Smooth muscle cell (in vitro differentiated cells): Measurements from ENCODE around the gene FBF1. TPM values are rescaled to one million over a fixed set of nuclear protein-coding genes. Genes with fewer than 3 reads are reported as not detected.

Experiments used
- DNase-seq: peaks from one replicate; lab custom pipeline; 2025; ENCODE audit not compliant: unreplicated experiment; lab: John Stamatoyannopoulos, UW
- H2AFZ ChIP-seq: fragments of 200-600 bp; sonication (generic); 2 replicates; pipeline ENCODE4 v1.6.0; 2016; ENCODE audit warnings: antibody characterized with exemption, low read depth, mild to moderate bottlenecking
- H3F3A ChIP-seq: fragments of 200-600 bp; sonication (generic); 2 replicates; pipeline ENCODE4 v1.6.0; 2017; ENCODE audit warnings: antibody characterized with exemption, low read depth
- H3K27ac ChIP-seq: fragments of 200-600 bp; sonication (generic); 2 replicates; pipeline ENCODE4 v1.5.1; 2016; ENCODE audit warnings: low read depth, mild to moderate bottlenecking
- H3K27me3 ChIP-seq: fragments of 200-600 bp; sonication (generic); 2 replicates; pipeline ENCODE4 v1.6.1; 2016; ENCODE audit warnings: low read depth, mild to moderate bottlenecking
- H3K36me3 ChIP-seq: fragments of 200-600 bp; sonication (generic); 2 replicates; pipeline ENCODE4 v1.5.1; 2016; ENCODE audit warnings: low read depth
- H3K4me1 ChIP-seq: fragments of 200-600 bp; sonication (generic); 2 replicates; pipeline ENCODE4 v1.5.1; 2016; ENCODE audit warnings: low read depth
- H3K4me2 ChIP-seq: fragments of 200-600 bp; sonication (generic); 2 replicates; pipeline ENCODE4 v1.6.0; 2016; ENCODE audit warnings: mild to moderate bottlenecking
- H3K4me3 ChIP-seq: fragments of 200-600 bp; sonication (generic); 2 replicates; pipeline ENCODE4 v1.5.1; 2016; ENCODE audit warnings: mild to moderate bottlenecking
- H3K79me2 ChIP-seq: fragments of 200-600 bp; sonication (generic); 2 replicates; pipeline ENCODE4 v1.6.0; 2016; ENCODE audit warnings: low read depth, mild to moderate bottlenecking
- H3K9ac ChIP-seq: fragments of 200-600 bp; sonication (generic); 2 replicates; pipeline ENCODE4 v1.6.0; 2016; ENCODE audit warnings: low read depth
- H3K9me3 ChIP-seq: fragments of 200-600 bp; sonication (generic); replicated peaks from 2 replicates; pipeline ENCODE4 v1.5.1; 2016; ENCODE audit warnings: low read depth
- H4K20me1 ChIP-seq: fragments of 200-600 bp; sonication (generic); 2 replicates; pipeline ENCODE4 v1.6.0; 2016; ENCODE audit warnings: low read depth
- CTCF ChIP-seq: fragments of 200-600 bp; sonication (generic); IDR thresholded peaks from 2 replicates; pipeline ENCODE4 v1.5.1; 2017; ENCODE audit warnings: borderline replicate concordance, mild to moderate bottlenecking, antibody characterized with exemption; ENCODE audit not compliant: insufficient read depth, poor library complexity, severe bottlenecking
- WGBS: methylation state at CpG from one replicate; pipeline ENCODE4 v1.1.7; 2016; ENCODE audit warnings: low lambda C conversion rate; 5-methylcytosine and 5-hydroxymethylcytosine counted together
- polyA plus RNA-seq: library from polyadenylated mRNA; unstranded; fragments of >200 nt; fragmentation: Nextera tagmentation; extraction: Ambion mirVana; gene quantifications from 2 replicates; pipeline ENCODE4 v1.2.1, GENCODE V29; 2016
- total RNA-seq: library from RNA; depleted of rRNA; stranded (reverse); fragments of >200 nt; gene quantifications from 2 replicates; pipeline ENCODE4 v1.2.3, GENCODE V29; 2014

FBF1 gene
- total and polyA plus RNA-seq, 2 experiments from 2014 or later, result 4.6 to 8.4 TPM

GRCh38 chr17:75965468-75965867 lies 24.6 kb upstream of the FBF1 start:
- Histone ChIP-seq H2AFZ (no peak overlapping the region), H3K4me1 (no peaks in the 10 kb centered on the region), H3K9me3 (no peaks in the 10 kb centered on the region), H3K27ac (no peak overlapping the region), H3K36me3 (no peaks in the 10 kb centered on the region), H3K9ac (no peak overlapping the region), H3K27me3 (no peaks in the 10 kb centered on the region), H3K4me2 (no peak overlapping the region), H3K4me3 (no peak overlapping the region), H3K79me2 (peaks cover 89% of the 10 kb centered on the region), H4K20me1 (peaks cover 95% of the 10 kb centered on the region), H3F3A (peaks cover 4% of the 10 kb centered on the region)
- DNase-seq, result no peak
- WGBS, result 92% methylated on average over 6 of the region's 6 CpGs
- TF ChIP-seq CTCF, result no peak

- no peak overlapping the region for H3K27ac ChIP-seq
- peaks cover 4% of the 10 kb centered on the region for H3K4me1 ChIP-seq
- no peaks in the 10 kb centered on the region for H3K27me3 ChIP-seq
- peaks cover 14% of the 10 kb centered on the region for H3K36me3 ChIP-seq
- TF ChIP-seq CTCF, result no peak
- H3K79me2 ChIP-seq, result peaks cover 72% of the 10 kb centered on the region
- H3K4me3 ChIP-seq, result no peak overlapping the region
- peaks cover 4% of the 10 kb centered on the region for H3F3A ChIP-seq
- peaks cover 84% of the 10 kb centered on the region for H4K20me1 ChIP-seq
- WGBS, result 96% methylated on average over 11 of the region's 11 CpGs
- no peak overlapping the region for H3K4me2 ChIP-seq
- DNase-seq, result no peak
- no peak overlapping the region for H3K9ac ChIP-seq
- H3K9me3 ChIP-seq, result no peaks in the 10 kb centered on the region
- no peak overlapping the region for H2AFZ ChIP-seq
These were observed 19.1 kb upstream of the FBF1 start for GRCh38 chr17:75959839-75960511.

- no peaks in the 10 kb centered on the region for H3K9me3 ChIP-seq
- H3K27me3 ChIP-seq, result no peaks in the 10 kb centered on the region
- no peak overlapping the region for H3K4me2 ChIP-seq
- H3F3A ChIP-seq, result no peaks in the 10 kb centered on the region
- peak overlapping the region; percentile 1 for H3K27ac ChIP-seq
- no peak for DNase-seq
- 42% methylated on average over 8 of the region's 8 CpGs for WGBS
- H4K20me1 ChIP-seq, result peaks cover 81% of the 10 kb centered on the region
- H3K4me3 ChIP-seq, result no peak overlapping the region
- H2AFZ ChIP-seq, result no peak overlapping the region
- peaks cover 64% of the 10 kb centered on the region for H3K79me2 ChIP-seq
- H3K36me3 ChIP-seq, result peaks cover 15% of the 10 kb centered on the region
- no peak for TF ChIP-seq CTCF
- no peak overlapping the region for H3K9ac ChIP-seq
- peaks cover 4% of the 10 kb centered on the region for H3K4me1 ChIP-seq
These were observed 18.4 kb upstream of the FBF1 start for GRCh38 chr17:75959051-75959838.
